HepG2 (cell line): ENCODE results near the gene MFAP4. TPM values are rescaled to one million over a fixed set of nuclear protein-coding genes. Genes with fewer than 3 reads are reported as not detected.

ENCODE experiments used
- ATAC-seq: fragments of 200-7000 bp; cut with Tn5 transposase; 3 replicates; pipeline ENCODE4 v1.9.1; 2020; ENCODE audit warnings: mild to moderate bottlenecking, moderate library complexity
- BruUV-seq: library from RNA; stranded (reverse); fragments of 400-500 nt; replicated peaks from 2 replicates; lab custom pipeline; 2021; lab: Mats Ljungman, UMichigan
- CTCF ChIA-PET: fragments of 300-600 bp; formaldehyde crosslinking; extraction: SDS; loops from one replicate; lab custom pipeline; 2021; ENCODE audit warnings: low total read pairs, inconsistent platforms, low intra/inter-chr PET ratio; lab: Yijun Ruan, JAX
- POLR2A ChIA-PET: fragments of 350-600 bp; sonication (Branson Sonifier 250); formaldehyde crosslinking; loops from one replicate; lab custom pipeline; 2020; ENCODE audit warnings: antibody characterized with exemption, inconsistent platforms; lab: Yijun Ruan, JAX
- DNase-seq: peaks from one replicate; pipeline ENCODE4 v3.0.0-alpha.2; 2015; ENCODE audit warnings: low spot score
- FAIRE-seq: peaks from 3 replicates; lab custom pipeline; 2011; peaks lifted over from hg19 to GRCh38; lab: Jason Lieb, UNC
- H2AFZ ChIP-seq: one replicate; pipeline ENCODE4 v1.6.1; 2011; ENCODE audit warnings: low read length, inconsistent platforms
- H3K27ac ChIP-seq: fragments of 300-600 bp; 3 replicates; pipeline ENCODE4 v1.8.0; 2011; ENCODE audit warnings: mixed run types, mild to moderate bottlenecking, mixed read lengths, low read length, inconsistent platforms; ENCODE audit not compliant: insufficient read depth; ENCODE audit errors: extremely low read length
- H3K27me3 ChIP-seq, 2 experiments: fragments of 200-600 bp in 1 of 2; 2 replicates in 1 of 2; 3 replicates in 1 of 2; pipeline versions ENCODE4 v1.6.0 to v1.8.0; 2011; ENCODE audit warnings: low read length in 2 of 2, mild to moderate bottlenecking in 2 of 2, moderate library complexity in 2 of 2, inconsistent platforms in 1 of 2; ENCODE audit not compliant: insufficient read depth in 2 of 2, control insufficient read depth in 1 of 2
- H3K36me3 ChIP-seq, 2 experiments: fragments of 200-600 bp in 1 of 2; replicated peaks in 1 of 2; 2 replicates in 1 of 2; 3 replicates in 1 of 2; pipeline versions ENCODE4 v1.5.1 to v1.8.0; 2011; ENCODE audit warnings: low read length in 2 of 2, inconsistent platforms in 1 of 2; ENCODE audit not compliant: insufficient read depth in 2 of 2, control insufficient read depth in 1 of 2
- H3K4me1 ChIP-seq: 2 replicates; pipeline ENCODE4 v1.5.1; 2012; ENCODE audit warnings: low read length, inconsistent platforms; ENCODE audit not compliant: insufficient read depth
- H3K4me2 ChIP-seq: 2 replicates; pipeline ENCODE4 v1.6.0; 2011; ENCODE audit warnings: low read depth, low read length, inconsistent platforms
- H3K4me3 ChIP-seq, 3 experiments: fragments of 200-600 bp in 1 of 3; sonication (generic), shearing (Covaris generic) in 1 of 3; replicated peaks in 1 of 3; 2 replicates each; pipeline ENCODE4 v1.5.1; 2011 to 2016; ENCODE audit warnings: low read length in 3 of 3, inconsistent platforms in 2 of 3, low read depth in 2 of 3, mild to moderate bottlenecking in 2 of 3, control low read depth in 1 of 3, mixed read lengths in 1 of 3; ENCODE audit not compliant: insufficient read depth in 1 of 3
- H3K79me2 ChIP-seq: one replicate; pipeline ENCODE4 v1.6.1; 2011; ENCODE audit warnings: low read length, inconsistent platforms; ENCODE audit not compliant: insufficient read depth
- H3K9ac ChIP-seq: 2 replicates; pipeline ENCODE4 v1.6.0; 2011; ENCODE audit warnings: mild to moderate bottlenecking, low read depth, low read length, inconsistent platforms; ENCODE audit not compliant: insufficient read depth
- H3K9me3 ChIP-seq: 2 replicates; pipeline ENCODE4 v1.5.1; 2012; ENCODE audit warnings: mild to moderate bottlenecking, low read length
- H4K20me1 ChIP-seq: 2 replicates; pipeline ENCODE4 v1.6.0; 2011; ENCODE audit warnings: inconsistent platforms, mild to moderate bottlenecking, low read length, moderate library complexity; ENCODE audit not compliant: insufficient read depth
- AGO2 ChIP-seq: fragments of 200-400 bp; formaldehyde crosslinking; optimal IDR thresholded peaks from 2 replicates; pipeline ENCODE3; 2017; ENCODE audit warnings: mild to moderate bottlenecking, low read depth, low read length, moderate library complexity
- BRCA1 ChIP-seq: sonication (generic); formaldehyde crosslinking; IDR thresholded peaks from 2 replicates; pipeline ENCODE4 v1.4.0; 2020; ENCODE audit warnings: missing genetic modification reagents
- DNMT1 ChIP-seq: sonication (generic); formaldehyde crosslinking; IDR thresholded peaks from 2 replicates; pipeline ENCODE4 v1.5.1; 2020; ENCODE audit warnings: mild to moderate bottlenecking, missing genetic modification reagents
- IKZF1 ChIP-seq: fragments of 450-650 bp; IDR thresholded peaks from 2 replicates; pipeline ENCODE4 v1.7.1; 2016
- NFE2L2 ChIP-seq: fragments of 150-350 bp; IDR thresholded peaks from 2 replicates; pipeline ENCODE4 v1.6.1; 2014; ENCODE audit warnings: low read length
- NFIB ChIP-seq: sonication (generic); formaldehyde crosslinking; IDR thresholded peaks from 2 replicates; pipeline ENCODE4 v1.9.0; 2021; ENCODE audit warnings: missing genetic modification reagents, mild to moderate bottlenecking, borderline replicate concordance
- PHF20 ChIP-seq: sonication (generic); formaldehyde crosslinking; IDR thresholded peaks from 2 replicates; pipeline ENCODE4 v1.5.0; 2020; ENCODE audit warnings: mild to moderate bottlenecking, missing genetic modification reagents
- TMF1 ChIP-seq: sonication (generic); formaldehyde crosslinking; IDR thresholded peaks from 2 replicates; pipeline ENCODE4 v1.8.1; 2022; ENCODE audit warnings: low read depth, missing genetic modification reagents
- ZFP36 ChIP-seq: fragments of 150-350 bp; IDR thresholded peaks from 2 replicates; pipeline ENCODE4 v1.6.1; 2018; ENCODE audit warnings: borderline replicate concordance, low read length, low read depth; ENCODE audit not compliant: partially characterized antibody
- ZFP62 ChIP-seq: sonication (generic); formaldehyde crosslinking; IDR thresholded peaks from 2 replicates; pipeline ENCODE4 v1.4.0; 2020; ENCODE audit warnings: missing genetic modification reagents
- ZFP90 ChIP-seq: sonication (generic); formaldehyde crosslinking; IDR thresholded peaks from 2 replicates; pipeline ENCODE4 v1.8.0; 2022; ENCODE audit warnings: missing genetic modification reagents, mild to moderate bottlenecking, inconsistent platforms, borderline replicate concordance
- WGBS: methylation state at CpG from one replicate; pipeline ENCODE4 v1.1.6; 2017; ENCODE audit warnings: low lambda C conversion rate; 5-methylcytosine and 5-hydroxymethylcytosine counted together
- in situ Hi-C: cut with HindIII; loops from 2 replicates; pipeline ENCODE4 v1.10.0; 2017; ENCODE audit warnings: low pct_unique_long_range_greater_than_20kb; ENCODE audit not compliant: extremely low pct_ligation_motif_present
- intact Hi-C: fragments of 100-400 bp; cut with micrococcal nuclease; formaldehyde crosslinking; loops from one replicate; pipeline ENCODE4 v1.10.0; 2022; ENCODE audit not compliant: unreplicated experiment
- polyA plus RNA-seq, 8 experiments: library from polyadenylated mRNA; depleted of rRNA in 3 of 8; stranded (reverse) in 7 of 8; unstranded in 1 of 8; fragments of >200 nt; fragmentation: Illumina TruSeq in 4 of 8; extraction: Trizol in 4 of 8; gene quantifications; 2 replicates each; pipeline versions ENCODE4 v1.2.1 to v1.2.3, GENCODE V29; 2011 to 2016; ENCODE audit warnings: low read depth in 4 of 8, missing spikeins in 1 of 8, mixed read lengths in 1 of 8; ENCODE audit not compliant: insufficient read depth in 1 of 8
- total RNA-seq, 5 experiments: library from RNA; depleted of rRNA; stranded (reverse); fragments of >200 nt; fragmentation: Illumina TruSeq; extraction: Trizol; gene quantifications; 2 replicates each; pipeline ENCODE4 v1.2.3, GENCODE V29; 2016; ENCODE audit warnings: low read depth in 1 of 5
- TF ChIP-seq, protein P1 (sequence below): sonication (generic); formaldehyde crosslinking; IDR thresholded peaks from 2 replicates; pipeline ENCODE4 v1.9.0; 2022; ENCODE audit warnings: low read depth, missing genetic modification reagents
- TF ChIP-seq, protein P2 (sequence below): sonication (generic); formaldehyde crosslinking; IDR thresholded peaks from 2 replicates; pipeline ENCODE4 v1.8.1; 2023; ENCODE audit warnings: mild to moderate bottlenecking, missing genetic modification reagents, borderline replicate concordance
- TF ChIP-seq, protein P3 (sequence below): sonication (generic); formaldehyde crosslinking; IDR thresholded peaks from 2 replicates; pipeline ENCODE4 v1.9.0; 2021; ENCODE audit warnings: mild to moderate bottlenecking, missing genetic modification reagents
- TF ChIP-seq, protein P4 (sequence below): sonication (generic); formaldehyde crosslinking; IDR thresholded peaks from 2 replicates; pipeline ENCODE4 v1.5.0; 2020; ENCODE audit warnings: mild to moderate bottlenecking, missing genetic modification reagents, moderate library complexity

The MFAP4 gene
- total and polyA plus RNA-seq, 2 of the 13 experiments (the other 11 are each of a cell fraction or from before 2014, with no cell fraction given), result 0.08 TPM; not detected in 1

DNA sequence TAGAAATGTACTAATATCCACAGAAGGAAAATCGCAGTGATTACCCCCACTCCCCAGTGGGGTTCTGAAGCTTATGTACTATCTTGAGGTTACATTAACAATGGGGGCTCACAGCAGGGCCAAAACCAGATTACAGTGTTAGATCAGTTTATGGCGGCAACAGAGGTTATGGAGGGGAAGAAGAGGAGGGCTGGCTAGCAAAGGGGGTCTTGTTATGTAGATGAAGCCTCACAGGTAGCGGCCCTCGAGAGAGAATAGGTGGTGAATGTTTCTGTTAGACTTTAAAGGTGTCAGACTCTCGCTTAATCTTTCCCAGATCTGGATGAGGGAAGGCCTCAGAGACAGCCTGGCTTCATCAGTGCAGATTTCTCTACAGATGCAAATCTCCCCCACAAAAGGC, 46.3 kb upstream of the MFAP4 start (continued):
- TF ChIP-seq, protein P1, sequence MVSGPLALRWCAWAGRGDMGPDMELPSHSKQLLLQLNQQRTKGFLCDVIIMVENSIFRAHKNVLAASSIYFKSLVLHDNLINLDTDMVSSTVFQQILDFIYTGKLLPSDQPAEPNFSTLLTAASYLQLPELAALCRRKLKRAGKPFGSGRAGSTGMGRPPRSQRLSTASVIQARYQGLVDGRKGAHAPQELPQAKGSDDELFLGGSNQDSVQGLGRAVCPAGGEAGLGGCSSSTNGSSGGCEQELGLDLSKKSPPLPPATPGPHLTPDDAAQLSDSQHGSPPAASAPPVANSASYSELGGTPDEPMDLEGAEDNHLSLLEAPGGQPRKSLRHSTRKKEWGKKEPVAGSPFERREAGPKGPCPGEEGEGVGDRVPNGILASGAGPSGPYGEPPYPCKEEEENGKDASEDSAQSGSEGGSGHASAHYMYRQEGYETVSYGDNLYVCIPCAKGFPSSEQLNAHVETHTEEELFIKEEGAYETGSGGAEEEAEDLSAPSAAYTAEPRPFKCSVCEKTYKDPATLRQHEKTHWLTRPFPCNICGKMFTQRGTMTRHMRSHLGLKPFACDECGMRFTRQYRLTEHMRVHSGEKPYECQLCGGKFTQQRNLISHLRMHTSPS (CRISPR knock-in tag), result no peak
- no peak for TF ChIP-seq BRCA1
- TF ChIP-seq NFE2L2, result no peak
- TF ChIP-seq, protein P2, sequence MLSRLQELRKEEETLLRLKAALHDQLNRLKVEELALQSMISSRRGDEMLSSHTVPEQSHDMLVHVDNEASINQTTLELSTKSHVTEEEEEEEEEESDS (CRISPR knock-in tag), result no peak
- no peak for TF ChIP-seq IKZF1
- TF ChIP-seq NFIB (CRISPR knock-in tag), result no peak
- no peak for TF ChIP-seq TMF1 (CRISPR knock-in tag)
- no peak for TF ChIP-seq PHF20 (CRISPR knock-in tag)

DNA sequence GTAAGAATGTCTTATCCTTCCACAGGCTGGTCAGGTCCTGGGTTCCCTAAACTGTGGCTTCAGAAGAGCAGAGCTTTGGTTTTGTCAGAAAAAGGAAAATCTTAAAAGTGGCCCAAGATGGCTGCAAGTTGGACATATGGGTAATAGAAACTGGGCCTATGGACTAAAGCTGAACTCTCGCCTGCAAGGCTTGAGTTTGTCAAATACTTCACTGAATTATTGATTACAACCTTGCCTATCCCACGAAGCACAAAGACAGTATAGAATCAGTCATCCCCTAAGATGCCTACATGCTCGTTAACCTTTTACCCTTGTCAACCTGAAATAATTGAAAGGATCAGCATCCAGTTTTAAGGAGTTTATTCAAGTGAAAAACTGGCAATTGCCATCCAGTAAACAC, 44.7 kb upstream of the MFAP4 start:
- Histone ChIP-seq H3K27ac (no peak overlapping the region), H3K4me2 (no peak overlapping the region), H3K9ac (no peak overlapping the region), H3K27me3 (peaks cover 0 to 14% of the 10 kb centered on the region in 2 experiments; a peak in 3 of 5 replicates), H3K4me1 (no peaks in the 10 kb centered on the region), H3K36me3 (no peaks in the 10 kb centered on the region), H4K20me1 (no peaks in the 10 kb centered on the region), H3K79me2 (no peaks in the 10 kb centered on the region), H3K9me3 (no peaks in the 10 kb centered on the region), H2AFZ (no peak overlapping the region), H3K4me3 (no peak overlapping the region)
- no peak for FAIRE-seq
- CTCF ChIA-PET, result no interaction called here
- DNase-seq, result no peak
- POLR2A ChIA-PET, result no interaction called here
- no TSS peak for BruUV-seq
- in situ Hi-C loops, result no loop called here
- TF ChIP-seq, protein P3, sequence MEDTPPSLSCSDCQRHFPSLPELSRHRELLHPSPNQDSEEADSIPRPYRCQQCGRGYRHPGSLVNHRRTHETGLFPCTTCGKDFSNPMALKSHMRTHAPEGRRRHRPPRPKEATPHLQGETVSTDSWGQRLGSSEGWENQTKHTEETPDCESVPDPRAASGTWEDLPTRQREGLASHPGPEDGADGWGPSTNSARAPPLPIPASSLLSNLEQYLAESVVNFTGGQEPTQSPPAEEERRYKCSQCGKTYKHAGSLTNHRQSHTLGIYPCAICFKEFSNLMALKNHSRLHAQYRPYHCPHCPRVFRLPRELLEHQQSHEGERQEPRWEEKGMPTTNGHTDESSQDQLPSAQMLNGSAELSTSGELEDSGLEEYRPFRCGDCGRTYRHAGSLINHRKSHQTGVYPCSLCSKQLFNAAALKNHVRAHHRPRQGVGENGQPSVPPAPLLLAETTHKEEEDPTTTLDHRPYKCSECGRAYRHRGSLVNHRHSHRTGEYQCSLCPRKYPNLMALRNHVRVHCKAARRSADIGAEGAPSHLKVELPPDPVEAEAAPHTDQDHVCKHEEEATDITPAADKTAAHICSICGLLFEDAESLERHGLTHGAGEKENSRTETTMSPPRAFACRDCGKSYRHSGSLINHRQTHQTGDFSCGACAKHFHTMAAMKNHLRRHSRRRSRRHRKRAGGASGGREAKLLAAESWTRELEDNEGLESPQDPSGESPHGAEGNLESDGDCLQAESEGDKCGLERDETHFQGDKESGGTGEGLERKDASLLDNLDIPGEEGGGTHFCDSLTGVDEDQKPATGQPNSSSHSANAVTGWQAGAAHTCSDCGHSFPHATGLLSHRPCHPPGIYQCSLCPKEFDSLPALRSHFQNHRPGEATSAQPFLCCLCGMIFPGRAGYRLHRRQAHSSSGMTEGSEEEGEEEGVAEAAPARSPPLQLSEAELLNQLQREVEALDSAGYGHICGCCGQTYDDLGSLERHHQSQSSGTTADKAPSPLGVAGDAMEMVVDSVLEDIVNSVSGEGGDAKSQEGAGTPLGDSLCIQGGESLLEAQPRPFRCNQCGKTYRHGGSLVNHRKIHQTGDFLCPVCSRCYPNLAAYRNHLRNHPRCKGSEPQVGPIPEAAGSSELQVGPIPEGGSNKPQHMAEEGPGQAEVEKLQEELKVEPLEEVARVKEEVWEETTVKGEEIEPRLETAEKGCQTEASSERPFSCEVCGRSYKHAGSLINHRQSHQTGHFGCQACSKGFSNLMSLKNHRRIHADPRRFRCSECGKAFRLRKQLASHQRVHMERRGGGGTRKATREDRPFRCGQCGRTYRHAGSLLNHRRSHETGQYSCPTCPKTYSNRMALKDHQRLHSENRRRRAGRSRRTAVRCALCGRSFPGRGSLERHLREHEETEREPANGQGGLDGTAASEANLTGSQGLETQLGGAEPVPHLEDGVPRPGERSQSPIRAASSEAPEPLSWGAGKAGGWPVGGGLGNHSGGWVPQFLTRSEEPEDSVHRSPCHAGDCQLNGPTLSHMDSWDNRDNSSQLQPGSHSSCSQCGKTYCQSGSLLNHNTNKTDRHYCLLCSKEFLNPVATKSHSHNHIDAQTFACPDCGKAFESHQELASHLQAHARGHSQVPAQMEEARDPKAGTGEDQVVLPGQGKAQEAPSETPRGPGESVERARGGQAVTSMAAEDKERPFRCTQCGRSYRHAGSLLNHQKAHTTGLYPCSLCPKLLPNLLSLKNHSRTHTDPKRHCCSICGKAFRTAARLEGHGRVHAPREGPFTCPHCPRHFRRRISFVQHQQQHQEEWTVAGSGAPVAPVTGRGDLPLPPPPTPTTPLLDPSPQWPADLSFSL, result no peak
- no peak for TF ChIP-seq DNMT1 (CRISPR knock-in tag)
- no peak for TF ChIP-seq AGO2
- TF ChIP-seq, protein P4, sequence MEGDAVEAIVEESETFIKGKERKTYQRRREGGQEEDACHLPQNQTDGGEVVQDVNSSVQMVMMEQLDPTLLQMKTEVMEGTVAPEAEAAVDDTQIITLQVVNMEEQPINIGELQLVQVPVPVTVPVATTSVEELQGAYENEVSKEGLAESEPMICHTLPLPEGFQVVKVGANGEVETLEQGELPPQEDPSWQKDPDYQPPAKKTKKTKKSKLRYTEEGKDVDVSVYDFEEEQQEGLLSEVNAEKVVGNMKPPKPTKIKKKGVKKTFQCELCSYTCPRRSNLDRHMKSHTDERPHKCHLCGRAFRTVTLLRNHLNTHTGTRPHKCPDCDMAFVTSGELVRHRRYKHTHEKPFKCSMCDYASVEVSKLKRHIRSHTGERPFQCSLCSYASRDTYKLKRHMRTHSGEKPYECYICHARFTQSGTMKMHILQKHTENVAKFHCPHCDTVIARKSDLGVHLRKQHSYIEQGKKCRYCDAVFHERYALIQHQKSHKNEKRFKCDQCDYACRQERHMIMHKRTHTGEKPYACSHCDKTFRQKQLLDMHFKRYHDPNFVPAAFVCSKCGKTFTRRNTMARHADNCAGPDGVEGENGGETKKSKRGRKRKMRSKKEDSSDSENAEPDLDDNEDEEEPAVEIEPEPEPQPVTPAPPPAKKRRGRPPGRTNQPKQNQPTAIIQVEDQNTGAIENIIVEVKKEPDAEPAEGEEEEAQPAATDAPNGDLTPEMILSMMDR (CRISPR knock-in tag), result no peak
- TF ChIP-seq ZFP90, result no peak
- no peak for TF ChIP-seq ZFP62 (CRISPR knock-in tag)
- TF ChIP-seq ZFP36, result no peak
- intact Hi-C loops, result no loop called here
- WGBS, result 38% methylated on average over 3 of the region's 3 CpGs
- no peak for ATAC-seq
